ENCODE results near the gene GPC5.

GRCh38 chr13:92658293-92658692 lies 1259.9 kb downstream of the GPC5 start:
- no peak for TF ChIP-seq TAF1 (IDR thresholded peaks at IDR 0.05; ENCODE audit: borderline replicate concordance, insufficient read depth, low read length)
- no peak for TF ChIP-seq POLR2AphosphoS5 (IDR thresholded peaks at IDR 0.05; ENCODE audit: low read depth, low read length)
- peak in 1 of 2 experiments; percentile 65; a peak in 1 of 4 replicates for TF ChIP-seq REST (IDR thresholded peaks at IDR 0.05; ENCODE audit: insufficient read depth in 1 of 2, low read depth in 2 of 2, low read length in 2 of 2)

Measured in PFSK-1 (cell line).